GM18867 (cell line): ENCODE measurements around the gene LIG3.
"Not testable (repeated sequence)": the region's sequence is repeated elsewhere in the genome, so short reads cannot be mapped to it uniquely, and the experiment has no call there.

Source experiments
- ATAC-seq: cut with Tn5 transposase; IDR thresholded peaks from one replicate; pipeline ENCODE4 v1.9.1; 2021; ENCODE audit warnings: mild to moderate bottlenecking, moderate library complexity; ENCODE audit not compliant: unreplicated experiment

The LIG3 gene

GRCh38 chr17:34980353-34980680, at the start of gene LIG3:
Gene LIG3, plus strand, starts transcription at chr17:34980512. Its CDS starts 2,494 bp downstream, at chr17:34983006.
- peak; percentile 83 for ATAC-seq

- ATAC-seq: not testable (repeated sequence)
Observed at GRCh38 chr17:34950780-34951179, 29.5 kb upstream of the LIG3 start.

- ATAC-seq: no peak
Observed at GRCh38 chr17:34958438-34958837, 21.9 kb upstream of the LIG3 start.

- peak; percentile 88 for ATAC-seq
Observed at GRCh38 chr17:34961093-34961911, 19.0 kb upstream of the LIG3 start, which contains the start of the genes CCT6B and ZNF830. Gene CCT6B, minus strand, starts transcription at chr17:34961460. Its CDS starts 67 bp downstream, at chr17:34961393. Gene ZNF830, plus strand, starts transcription at chr17:34961540. Its CDS starts 27 bp downstream, at chr17:34961567.

- no peak for ATAC-seq
Observed at GRCh38 chr17:34974179-34974578, 6.1 kb upstream of the LIG3 start.

- no peak for ATAC-seq
Observed at GRCh38 chr17:34974794-34975785, 5.2 kb upstream of the LIG3 start.

GRCh38 chr17:34979153-34979552, 1.2 kb upstream of the LIG3 start:
- ATAC-seq: no peak

GRCh38 chr17:34979650-34980352, 511 bp upstream of the LIG3 start:
- no peak for ATAC-seq

GRCh38 chr17:34980681-34981537, 597 bp downstream of the LIG3 start:
- peak; percentile 83 for ATAC-seq

GRCh38 chr17:34981538-34982241, 1.4 kb downstream of the LIG3 start:
- ATAC-seq: no peak

- no peak for ATAC-seq
Observed at GRCh38 chr17:34987232-34987631, 6.9 kb downstream of the LIG3 start.

- ATAC-seq: no peak
Observed at GRCh38 chr17:34988644-34989043, 8.3 kb downstream of the LIG3 start.

GRCh38 chr17:34989473-34989872, 9.2 kb downstream of the LIG3 start:
- no peak for ATAC-seq

- no peak for ATAC-seq
Observed at GRCh38 chr17:34990921-34991365, 10.6 kb downstream of the LIG3 start.

GRCh38 chr17:34991606-34992005, 11.3 kb downstream of the LIG3 start:
- ATAC-seq: no peak

GRCh38 chr17:34993031-34993430, 12.7 kb downstream of the LIG3 start:
- ATAC-seq: no peak

GRCh38 chr17:34996422-34997285, 16.3 kb downstream of the LIG3 start:
- no peak for ATAC-seq

- ATAC-seq: no peak
Observed at GRCh38 chr17:34997355-34997862, 17.1 kb downstream of the LIG3 start.
